Keratinocyte (primary cell): ENCODE measurements around the gene SERPINI1. TPM values are rescaled to one million over a fixed set of nuclear protein-coding genes. Genes with fewer than 3 reads are reported as not detected.

Experiments
- DNase-seq: peaks from one replicate; pipeline ENCODE4 v3.0.0-alpha.2; 2011; ENCODE audit warnings: low read depth, missing footprints, low spot score
- FAIRE-seq: peaks from 2 replicates; lab custom pipeline; 2011; peaks lifted over from hg19 to GRCh38; lab: Jason Lieb, UNC
- H2AFZ ChIP-seq: 2 replicates; pipeline ENCODE4 v1.6.0; 2012; ENCODE audit warnings: low read length, control low read depth, inconsistent platforms; ENCODE audit not compliant: control insufficient read depth
- H3K27ac ChIP-seq: 2 replicates; pipeline ENCODE4 v1.5.1; 2011; ENCODE audit warnings: low read length; ENCODE audit not compliant: control insufficient read depth, insufficient read depth
- H3K27me3 ChIP-seq: 3 replicates; pipeline ENCODE4 v1.6.0; 2011; ENCODE audit warnings: low read length; ENCODE audit not compliant: control insufficient read depth, insufficient read depth; ENCODE audit errors: extremely low read depth
- H3K36me3 ChIP-seq, 2 experiments: 2 replicates in 1 of 2; 3 replicates in 1 of 2; pipeline ENCODE4 v1.5.1; 2011; ENCODE audit warnings: low read length in 2 of 2, mild to moderate bottlenecking in 1 of 2; ENCODE audit not compliant: control insufficient read depth in 2 of 2, insufficient read depth in 2 of 2; ENCODE audit errors: extremely low read depth in 1 of 2
- H3K4me1 ChIP-seq: 3 replicates; pipeline ENCODE4 v1.5.1; 2011; ENCODE audit warnings: low read length; ENCODE audit not compliant: control insufficient read depth, insufficient read depth; ENCODE audit errors: extremely low read depth
- H3K4me2 ChIP-seq: 3 replicates; pipeline ENCODE4 v1.6.0; 2011; ENCODE audit warnings: low read depth, low read length; ENCODE audit not compliant: control insufficient read depth, insufficient read depth; ENCODE audit errors: extremely low read depth
- H3K4me3 ChIP-seq, 3 experiments: fragments of 200-600 bp in 1 of 3; sonication (generic) in 1 of 3; 2 replicates in 2 of 3; 3 replicates in 1 of 3; pipeline ENCODE4 v1.5.1; 2011 to 2016; ENCODE audit warnings: low read length in 3 of 3, mild to moderate bottlenecking in 3 of 3, control low read depth in 2 of 3, inconsistent platforms in 1 of 3, low read depth in 1 of 3, mixed read lengths in 1 of 3, mixed run types in 1 of 3, moderate library complexity in 1 of 3; ENCODE audit not compliant: control insufficient read depth in 2 of 3, insufficient read depth in 2 of 3; ENCODE audit errors: extremely low read depth in 1 of 3
- H3K79me2 ChIP-seq: 2 replicates; pipeline ENCODE4 v1.6.0; 2012; ENCODE audit warnings: low read length; ENCODE audit not compliant: control insufficient read depth, insufficient read depth
- H3K9ac ChIP-seq: 3 replicates; pipeline ENCODE4 v1.6.0; 2011; ENCODE audit warnings: low read length; ENCODE audit not compliant: control insufficient read depth, insufficient read depth; ENCODE audit errors: extremely low read depth
- H3K9me1 ChIP-seq: 3 replicates; pipeline ENCODE4 v1.6.0; 2011; ENCODE audit warnings: low read length; ENCODE audit not compliant: control insufficient read depth, insufficient read depth; ENCODE audit errors: extremely low read depth
- H3K9me3 ChIP-seq: 2 replicates; pipeline ENCODE4 v1.5.1; 2012; ENCODE audit warnings: low read depth, low read length; ENCODE audit not compliant: control insufficient read depth
- H4K20me1 ChIP-seq: 3 replicates; pipeline ENCODE4 v1.6.0; 2011; ENCODE audit warnings: low read length; ENCODE audit not compliant: control insufficient read depth, insufficient read depth; ENCODE audit errors: extremely low read depth
- CTCF ChIP-seq, 3 experiments: IDR thresholded peaks in 1 of 3; conservative IDR thresholded peaks in 1 of 3; optimal IDR thresholded peaks in 1 of 3; 2 replicates in 2 of 3; 3 replicates in 1 of 3; pipeline versions ENCODE3 to v1.5.1; 2011; ENCODE audit warnings: low read length in 3 of 3, mild to moderate bottlenecking in 3 of 3, moderate library complexity in 2 of 3, control low read depth in 1 of 3, inconsistent platforms in 1 of 3; ENCODE audit not compliant: insufficient read depth in 2 of 3; ENCODE audit errors: extremely low read depth in 1 of 3
- EZH2 ChIP-seq: IDR thresholded peaks from one replicate; pipeline ENCODE4 v1.6.1; 2012; ENCODE audit warnings: inconsistent platforms, mild to moderate bottlenecking, low read length, moderate library complexity
- dilution Hi-C: fragments of 300-500 bp; cut with MboI; formaldehyde crosslinking; loops from one replicate; pipeline ENCODE4 v1.7.0; 2020; ENCODE audit warnings: low sequenced_read_pairs; ENCODE audit not compliant: extremely low pct_ligation_motif_present
- polyA plus RNA-seq, 5 experiments: library from polyadenylated mRNA; depleted of rRNA in 3 of 5; stranded (reverse) in 3 of 5; stranded (forward) in 1 of 5; unstranded in 1 of 5; fragments of >200 nt; gene quantifications; 1 replicate in 1 of 5; 2 replicates in 3 of 5; 3 replicates in 1 of 5; pipeline versions ENCODE4 v1.2.1 to v1.2.3, GENCODE V29; 2011 to 2012; ENCODE audit warnings: missing spikeins in 2 of 5, low read depth in 1 of 5, low replicate concordance in 1 of 5

The SERPINI1 gene
- polyA plus RNA-seq, 1 donor (not counting 4 experiments of a cell fraction or from before 2014, with no cell fraction given), result 5.5 TPM

DNA sequence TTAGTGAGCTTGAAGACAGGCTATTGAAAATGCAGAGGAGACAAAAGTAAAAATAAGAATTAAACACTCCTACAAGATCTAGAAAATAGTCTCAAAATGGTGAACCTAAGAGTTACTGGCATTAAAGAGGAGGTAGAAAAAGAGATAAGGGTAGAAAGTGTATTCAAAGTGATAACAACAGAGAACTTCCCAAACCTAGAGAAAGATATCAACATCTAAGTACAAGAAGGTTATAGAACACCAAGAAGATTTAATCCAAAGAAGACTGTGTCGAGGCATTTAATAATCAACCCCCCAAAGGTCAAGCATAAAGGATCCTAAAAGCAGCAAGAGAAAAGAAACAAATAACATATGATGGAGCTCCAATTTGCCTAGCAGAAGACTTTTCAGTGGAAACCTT, 24.1 kb upstream of the SERPINI1 start:
- Histone ChIP-seq H3K9me1 (no peaks in the 10 kb centered on the region), H3K79me2 (peaks cover 89% of the 10 kb centered on the region), H3K9ac (no peak overlapping the region), H3K27ac (no peak overlapping the region), H2AFZ (no peak overlapping the region), H3K27me3 (no peaks in the 10 kb centered on the region), H4K20me1 (peaks cover 3% of the 10 kb centered on the region), H3K4me1 (no peaks in the 10 kb centered on the region), H3K9me3 (no peaks in the 10 kb centered on the region), H3K4me3 (no peak overlapping the region), H3K36me3 (peaks cover 7 to 8% of the 10 kb centered on the region in 2 experiments), H3K4me2 (no peak overlapping the region)
- FAIRE-seq (no peak), DNase-seq (no peak)
- TF ChIP-seq EZH2 (no peak), CTCF (optimal IDR thresholded peaks at IDR 0.05 in 1 of 3, IDR thresholded peaks at IDR 0.05 in 1 of 3, conservative IDR thresholded peaks at IDR 0.05 in 1 of 3; ENCODE audit: extremely low read depth in 1 of 3, insufficient read depth in 2 of 3, low read length in 3 of 3) (no peak)
- dilution Hi-C loops, result no loop called here

DNA sequence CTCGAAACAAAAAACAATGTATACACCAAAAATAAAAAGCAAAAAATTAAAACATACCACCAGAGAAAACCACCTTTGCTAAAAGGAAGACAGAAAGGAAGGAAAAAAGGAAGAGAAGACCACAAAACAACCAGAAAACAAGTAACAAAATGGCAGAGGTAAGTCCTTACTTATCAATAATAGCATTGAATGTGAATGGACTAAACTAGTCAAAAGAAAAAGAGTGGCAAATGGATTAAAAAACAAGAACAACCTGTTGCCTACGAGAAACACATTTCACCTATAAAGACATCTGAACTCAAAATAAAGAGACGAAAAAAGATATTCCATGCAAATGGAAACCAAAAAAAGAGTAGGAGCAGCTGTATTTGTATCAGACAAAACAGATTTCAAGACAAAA, 23.1 kb upstream of the SERPINI1 start:
- H3K4me1 ChIP-seq, result no peaks in the 10 kb centered on the region
- DNase-seq (no peak), FAIRE-seq (no peak)
- peaks cover 7 to 8% of the 10 kb centered on the region in 2 experiments for H3K36me3 ChIP-seq
- H3K9ac ChIP-seq, result no peak overlapping the region
- peaks cover 3% of the 10 kb centered on the region for H4K20me1 ChIP-seq
- no peak overlapping the region for H2AFZ ChIP-seq
- no peaks in the 10 kb centered on the region for H3K27me3 ChIP-seq
- H3K4me3 ChIP-seq, result no peak overlapping the region
- dilution Hi-C loops, result no loop called here
- H3K4me2 ChIP-seq, result no peak overlapping the region
- H3K79me2 ChIP-seq, result peaks cover 89% of the 10 kb centered on the region
- H3K9me3 ChIP-seq, result no peaks in the 10 kb centered on the region
- H3K9me1 ChIP-seq, result no peaks in the 10 kb centered on the region
- H3K27ac ChIP-seq, result no peak overlapping the region
- no peak for TF ChIP-seq CTCF (optimal IDR thresholded peaks at IDR 0.05 in 1 of 3, IDR thresholded peaks at IDR 0.05 in 1 of 3, conservative IDR thresholded peaks at IDR 0.05 in 1 of 3; ENCODE audit: extremely low read depth in 1 of 3, insufficient read depth in 2 of 3, low read length in 3 of 3)
- TF ChIP-seq EZH2, result no peak
